Dermis blood vessel endothelial cell (primary cell): ENCODE measurements around the gene DHRS12. TPM values are rescaled to one million over a fixed set of nuclear protein-coding genes. Genes with fewer than 3 reads are reported as not detected.
"Not testable (repeated sequence)": the region's sequence is repeated elsewhere in the genome, so short reads cannot be mapped to it uniquely, and the experiment has no call there.

Experiments
- DNase-seq: peaks from one replicate; pipeline ENCODE4 v3.0.0; 2010
- total RNA-seq: library from RNA; depleted of rRNA; stranded (reverse); fragments of >200 nt; gene quantifications from 2 replicates; pipeline ENCODE4 v1.2.3, GENCODE V29; 2014

Gene DHRS12
- total RNA-seq, 1 donor from 2014 or later, result 7.1 TPM

- DNase-seq, result no peak
Observed at GRCh38 chr13:51827254-51827653, 23.3 kb upstream of the DHRS12 start.

- DNase-seq, result no peak
Observed at GRCh38 chr13:51826606-51827005, 22.6 kb upstream of the DHRS12 start.

DNA sequence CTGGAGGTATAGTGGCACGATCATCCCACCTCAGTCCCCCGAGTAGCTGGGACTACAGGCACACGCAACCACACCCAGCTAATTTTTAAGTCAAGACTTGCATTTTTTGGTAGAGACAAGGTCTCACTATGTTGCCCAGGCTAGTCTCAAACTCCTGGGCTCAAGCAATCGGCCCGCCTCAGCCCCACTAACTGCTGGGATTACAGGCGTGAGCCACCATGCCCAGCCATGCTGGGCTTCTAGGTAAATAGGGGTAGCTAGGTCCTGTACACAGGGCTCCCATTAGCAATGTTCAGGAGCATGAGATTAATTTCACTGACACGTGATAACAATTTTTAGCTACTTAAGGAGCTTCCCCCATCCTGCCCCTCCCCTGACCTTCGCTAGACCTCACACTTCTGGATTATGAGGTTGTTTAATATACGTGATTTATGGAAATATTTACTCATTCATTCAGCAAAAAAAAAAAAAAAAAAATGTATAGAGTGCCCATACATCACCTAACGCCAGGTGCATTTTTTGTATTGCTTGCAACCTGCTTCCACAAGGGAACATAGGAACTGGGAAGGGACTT lies 21.8 kb upstream of the DHRS12 start:
- no peak for DNase-seq

- DNase-seq, result no peak
Observed at GRCh38 chr13:51825165-51825592, 21.2 kb upstream of the DHRS12 start.

GRCh38 chr13:51824712-51825111 lies 20.7 kb upstream of the DHRS12 start:
- DNase-seq, result not testable (repeated sequence)

- no peak for DNase-seq
Observed at GRCh38 chr13:51823863-51824262, 19.9 kb upstream of the DHRS12 start.

DNA sequence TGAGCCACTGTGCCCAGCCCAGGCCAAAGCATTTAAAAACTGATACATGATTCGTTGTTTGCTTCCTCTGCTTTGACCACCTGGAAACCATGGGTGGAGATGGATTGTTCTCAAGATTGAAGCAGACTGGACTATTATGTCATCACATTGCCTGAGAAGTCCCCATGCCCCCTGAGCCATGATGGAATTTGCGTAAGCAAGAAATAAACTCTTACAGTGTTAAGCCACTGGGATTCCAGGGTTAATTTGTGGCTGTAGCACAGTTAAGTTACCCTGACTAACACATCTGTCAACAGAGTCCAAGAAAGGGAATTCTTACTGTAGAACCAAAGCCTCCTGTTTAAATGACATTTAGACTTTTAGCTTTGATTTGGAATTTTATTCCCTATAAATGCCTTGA lies 19.4 kb upstream of the DHRS12 start:
- DNase-seq, result no peak

DNA sequence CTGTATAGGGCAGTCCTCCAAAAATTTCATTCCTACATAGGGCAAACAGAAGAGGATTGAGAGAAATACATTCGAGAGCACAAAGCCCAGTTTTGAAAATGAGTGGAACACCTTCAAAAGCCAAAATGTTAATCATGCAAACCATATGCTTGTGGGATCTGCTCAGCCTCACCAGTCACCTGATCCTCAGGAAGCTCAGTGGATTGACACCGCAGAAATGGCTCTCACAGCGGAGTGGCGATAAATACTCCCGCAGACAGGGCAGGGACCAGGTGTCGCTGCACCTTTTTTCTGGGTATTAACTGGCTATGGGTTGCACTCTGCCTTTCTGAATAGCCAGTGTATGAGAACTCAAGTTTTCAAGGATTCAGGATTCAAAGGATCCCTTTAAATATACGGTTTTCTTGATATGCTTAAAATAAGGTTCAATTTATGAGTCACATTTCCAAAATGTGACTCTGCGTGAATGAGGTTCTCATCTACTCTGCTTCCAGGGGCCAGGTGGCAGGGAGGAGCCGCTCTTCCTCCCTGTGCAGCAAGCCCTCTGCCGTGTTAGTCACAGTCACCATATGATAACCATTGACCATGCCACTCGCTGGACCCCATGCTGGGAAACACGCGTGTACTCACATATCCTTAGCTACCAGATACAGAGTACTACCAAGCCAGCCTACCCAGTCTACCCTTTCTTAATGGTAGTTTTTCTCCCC lies 18.3 kb upstream of the DHRS12 start:
- no peak for DNase-seq

GRCh38 chr13:51821606-51822005 lies 17.6 kb upstream of the DHRS12 start:
- DNase-seq, result no peak

DNA sequence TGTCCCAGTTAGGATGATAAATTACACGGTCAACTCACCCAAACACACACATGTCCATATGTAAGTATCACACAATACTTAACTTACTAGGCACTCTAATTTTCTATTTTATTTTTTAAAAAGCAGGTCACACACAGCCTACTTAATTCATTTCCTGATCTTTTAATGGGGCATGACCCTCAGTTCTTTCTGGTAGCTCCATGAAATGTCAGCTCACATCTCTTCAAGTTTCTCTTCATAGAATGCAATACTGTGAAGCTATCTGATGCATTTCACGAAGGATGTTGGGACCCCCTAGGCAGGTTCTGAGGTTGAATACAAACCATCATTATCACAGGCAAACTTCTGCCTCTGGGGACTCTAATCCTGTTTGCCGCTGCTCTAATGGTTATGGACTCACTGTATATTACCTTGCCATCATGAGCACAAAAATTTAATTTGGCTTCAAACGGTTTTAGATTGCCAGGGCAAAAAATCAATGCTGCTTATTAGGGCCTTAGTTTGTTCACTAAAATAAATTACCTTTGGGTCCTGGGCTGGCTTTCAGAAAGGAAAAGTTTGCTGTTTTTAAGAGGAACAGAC lies 16.1 kb upstream of the DHRS12 start:
- no peak for DNase-seq

DNA sequence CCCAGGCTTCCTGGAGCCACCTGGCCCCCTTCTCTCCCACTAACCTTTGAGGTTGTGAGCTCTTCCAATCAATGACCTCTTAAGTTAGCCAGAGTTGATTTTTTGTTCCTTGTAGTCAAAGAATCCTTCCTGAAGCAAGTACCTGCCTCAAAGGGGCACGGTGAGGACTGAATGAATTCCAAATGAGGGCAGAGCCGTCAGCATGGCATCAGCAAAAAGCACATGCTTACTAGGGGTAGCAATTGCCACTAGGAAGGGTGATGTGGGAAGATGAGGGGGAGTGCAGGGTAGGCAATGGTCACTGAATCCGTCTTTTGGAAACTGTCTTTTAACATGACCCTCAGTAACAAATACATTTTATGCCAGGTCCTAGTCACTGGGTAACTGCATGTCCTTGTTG lies 15.6 kb upstream of the DHRS12 start:
- no peak for DNase-seq

GRCh38 chr13:51818781-51819511 lies 15.0 kb upstream of the DHRS12 start:
- no peak for DNase-seq

- no peak for DNase-seq
Observed at GRCh38 chr13:51818276-51818675, 14.3 kb upstream of the DHRS12 start.

DNA sequence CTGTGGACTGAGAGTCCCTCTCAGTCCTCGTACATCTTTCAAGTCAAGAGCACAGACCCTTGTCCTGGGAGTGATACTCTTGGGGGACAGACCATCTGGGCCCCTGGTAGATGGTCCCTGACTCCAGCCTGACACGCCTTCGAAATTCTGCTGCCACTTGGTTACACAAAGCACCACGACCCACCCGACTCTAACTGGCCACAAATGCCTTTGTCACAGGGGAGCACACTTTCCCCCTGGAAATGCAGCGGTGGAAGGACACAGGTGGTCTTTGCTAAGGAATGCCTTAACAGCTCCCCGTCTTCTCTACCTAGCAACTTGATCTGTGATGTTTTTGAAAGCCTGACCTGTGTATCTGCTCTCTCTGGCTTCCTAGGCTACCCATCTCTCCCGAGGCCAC lies 13.8 kb upstream of the DHRS12 start:
- no peak for DNase-seq

DNA sequence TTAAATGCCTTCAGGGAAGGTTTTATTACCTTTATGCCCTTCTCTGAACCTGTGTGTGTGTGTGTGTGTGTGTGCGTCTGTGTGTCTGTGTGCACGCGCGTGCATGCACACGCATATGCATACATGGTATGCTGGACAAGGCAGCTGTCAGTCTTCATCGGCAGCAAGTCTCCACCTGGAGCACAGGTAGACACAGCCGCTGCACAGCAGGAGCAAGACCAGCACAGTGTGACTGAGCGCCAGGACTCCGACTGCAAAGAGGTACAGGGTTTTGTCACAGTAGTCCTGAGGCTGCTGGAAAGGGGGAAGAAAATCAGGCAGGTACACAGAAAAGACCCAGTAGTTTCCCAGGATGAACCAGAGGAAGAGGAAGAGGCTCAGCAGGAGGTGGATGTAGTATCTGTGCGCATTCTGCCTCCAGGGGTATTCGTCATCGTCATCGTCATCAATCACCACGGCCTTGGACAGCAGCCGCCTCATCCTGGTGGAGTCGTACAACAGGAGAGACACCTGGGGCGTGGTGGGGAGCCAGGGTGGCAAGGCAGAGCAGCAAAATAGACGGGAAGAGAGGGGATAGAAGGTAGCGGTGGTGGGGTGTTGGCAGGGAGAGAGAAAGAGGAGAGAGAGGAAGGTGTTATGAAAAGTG lies 12.8 kb upstream of the DHRS12 start:
- DNase-seq, result no peak

DNA sequence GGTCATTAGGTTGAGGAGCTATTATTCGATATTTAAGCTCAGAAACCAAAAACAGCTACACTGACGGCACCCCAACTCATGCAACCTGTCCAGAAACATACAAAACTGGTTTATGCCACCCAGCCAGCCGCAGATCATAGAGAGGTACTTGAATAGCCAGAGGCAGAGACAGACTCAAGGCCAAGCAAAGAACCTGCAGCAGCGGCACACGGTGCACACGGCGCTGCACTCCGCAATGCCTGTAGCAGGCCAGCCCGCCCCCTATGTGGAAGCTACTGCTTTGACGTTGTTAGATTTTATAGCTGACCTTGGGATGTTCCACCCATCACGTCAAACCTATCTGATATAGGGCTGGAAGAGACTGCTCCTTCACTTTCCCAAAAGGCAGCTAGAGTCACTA lies 11.9 kb upstream of the DHRS12 start:
- DNase-seq, result no peak

- peak; percentile 77 for DNase-seq
Observed at GRCh38 chr13:51814825-51815650, 11.1 kb upstream of the DHRS12 start.

GRCh38 chr13:51814071-51814470 lies 10.1 kb upstream of the DHRS12 start:
- no peak for DNase-seq

GRCh38 chr13:51811920-51812451 lies 8.0 kb upstream of the DHRS12 start:
- peak; percentile 15 for DNase-seq

- DNase-seq, result no peak
Observed at GRCh38 chr13:51811046-51811445, 7.1 kb upstream of the DHRS12 start.

- DNase-seq, result no peak
Observed at GRCh38 chr13:51808811-51809210, 4.8 kb upstream of the DHRS12 start.

- DNase-seq, result no peak
Observed at GRCh38 chr13:51807041-51807440, 3.1 kb upstream of the DHRS12 start.
